ENCODE results near the gene NUP107.

DNA sequence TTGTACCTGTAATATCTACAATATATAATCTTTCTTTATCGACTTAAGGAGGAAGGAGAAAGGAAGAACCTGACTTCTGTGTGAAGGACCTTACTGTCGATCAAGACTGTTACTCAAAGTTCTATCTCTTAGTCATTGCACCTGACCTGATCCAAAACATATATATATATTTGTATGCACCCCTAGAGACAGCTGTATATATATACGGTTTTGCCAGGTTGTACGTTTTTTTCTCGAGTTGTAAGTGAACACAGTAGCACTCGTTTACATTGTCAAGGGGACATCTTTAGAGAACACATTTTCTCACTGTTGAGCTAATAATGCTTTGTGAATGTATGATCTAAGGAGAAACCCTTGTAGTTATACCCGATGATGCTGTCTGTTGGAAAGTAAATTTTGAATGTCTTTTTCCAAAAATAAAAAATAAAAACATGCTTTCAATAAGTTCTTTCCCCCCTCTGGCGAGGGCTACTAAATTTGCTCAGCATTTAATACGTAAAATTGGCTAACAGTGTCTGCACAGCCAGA lies 58.7 kb downstream of the NUP107 start:
- TF ChIP-seq POLR2A (IDR thresholded peaks at IDR 0.05) (no peak), EP300 (IDR thresholded peaks at IDR 0.05; ENCODE audit: low read depth) (no peak)
- TF ChIP-seq, protein P1, sequence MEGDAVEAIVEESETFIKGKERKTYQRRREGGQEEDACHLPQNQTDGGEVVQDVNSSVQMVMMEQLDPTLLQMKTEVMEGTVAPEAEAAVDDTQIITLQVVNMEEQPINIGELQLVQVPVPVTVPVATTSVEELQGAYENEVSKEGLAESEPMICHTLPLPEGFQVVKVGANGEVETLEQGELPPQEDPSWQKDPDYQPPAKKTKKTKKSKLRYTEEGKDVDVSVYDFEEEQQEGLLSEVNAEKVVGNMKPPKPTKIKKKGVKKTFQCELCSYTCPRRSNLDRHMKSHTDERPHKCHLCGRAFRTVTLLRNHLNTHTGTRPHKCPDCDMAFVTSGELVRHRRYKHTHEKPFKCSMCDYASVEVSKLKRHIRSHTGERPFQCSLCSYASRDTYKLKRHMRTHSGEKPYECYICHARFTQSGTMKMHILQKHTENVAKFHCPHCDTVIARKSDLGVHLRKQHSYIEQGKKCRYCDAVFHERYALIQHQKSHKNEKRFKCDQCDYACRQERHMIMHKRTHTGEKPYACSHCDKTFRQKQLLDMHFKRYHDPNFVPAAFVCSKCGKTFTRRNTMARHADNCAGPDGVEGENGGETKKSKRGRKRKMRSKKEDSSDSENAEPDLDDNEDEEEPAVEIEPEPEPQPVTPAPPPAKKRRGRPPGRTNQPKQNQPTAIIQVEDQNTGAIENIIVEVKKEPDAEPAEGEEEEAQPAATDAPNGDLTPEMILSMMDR (IDR thresholded peaks at IDR 0.05), result no peak

Data from transverse colon (tissue), 3 donors.